ENCODE results near the gene PPM1A.

Gene PPM1A

GRCh38 chr14:60240139-60240856 lies 8.7 kb upstream of the PPM1A start:
- TF ChIP-seq NFIC (IDR thresholded peaks at IDR 0.05) (no peak), MAX (IDR thresholded peaks at IDR 0.05) (no peak), EGR1 (IDR thresholded peaks at IDR 0.05) (no peak), TAF1 (IDR thresholded peaks at IDR 0.05; ENCODE audit: low read depth) (no peak)

GRCh38 chr14:60241091-60241490 lies 7.9 kb upstream of the PPM1A start:
- TF ChIP-seq EGR1 (IDR thresholded peaks at IDR 0.05) = no peak
- no peak for TF ChIP-seq TAF1 (IDR thresholded peaks at IDR 0.05; ENCODE audit: low read depth)
- no peak for TF ChIP-seq YY1 (IDR thresholded peaks at IDR 0.05; ENCODE audit: low read depth)
- no peak for TF ChIP-seq FOXM1 (IDR thresholded peaks at IDR 0.05; ENCODE audit: borderline replicate concordance, low read depth)
- TF ChIP-seq TCF12 (IDR thresholded peaks at IDR 0.05; ENCODE audit: low read depth) = no peak
- TF ChIP-seq EP300 (IDR thresholded peaks at IDR 0.05; ENCODE audit: borderline replicate concordance) = no peak
- no peak for TF ChIP-seq REST (IDR thresholded peaks at IDR 0.05; ENCODE audit: low read depth)
- TF ChIP-seq TEAD4 (IDR thresholded peaks at IDR 0.05) = no peak
- TF ChIP-seq MAX (IDR thresholded peaks at IDR 0.05) = no peak
- TF ChIP-seq RAD21 (IDR thresholded peaks at IDR 0.05; ENCODE audit: low read depth) = no peak
- TF ChIP-seq CREB1 (IDR thresholded peaks at IDR 0.05; ENCODE audit: low read depth) = no peak
- TF ChIP-seq ZBTB7A (IDR thresholded peaks at IDR 0.05; ENCODE audit: low read depth) = no peak
- no peak for TF ChIP-seq NFIC (IDR thresholded peaks at IDR 0.05)
- TF ChIP-seq CEBPB (IDR thresholded peaks at IDR 0.05) = no peak

GRCh38 chr14:60242429-60242828 lies 6.6 kb upstream of the PPM1A start:
- no peak for TF ChIP-seq TAF1 (IDR thresholded peaks at IDR 0.05; ENCODE audit: low read depth)
- TF ChIP-seq EP300 (IDR thresholded peaks at IDR 0.05; ENCODE audit: borderline replicate concordance) = no peak
- TF ChIP-seq CREB1 (IDR thresholded peaks at IDR 0.05; ENCODE audit: low read depth) = no peak
- no peak for TF ChIP-seq TEAD4 (IDR thresholded peaks at IDR 0.05)
- TF ChIP-seq RAD21 (IDR thresholded peaks at IDR 0.05; ENCODE audit: low read depth) = no peak
- TF ChIP-seq USF1 (IDR thresholded peaks at IDR 0.05) = no peak
- no peak for TF ChIP-seq YY1 (IDR thresholded peaks at IDR 0.05; ENCODE audit: low read depth)
- no peak for TF ChIP-seq FOXM1 (IDR thresholded peaks at IDR 0.05; ENCODE audit: borderline replicate concordance, low read depth)
- TF ChIP-seq EGR1 (IDR thresholded peaks at IDR 0.05) = no peak
- TF ChIP-seq ZBTB7A (IDR thresholded peaks at IDR 0.05; ENCODE audit: low read depth) = no peak
- no peak for TF ChIP-seq MAX (IDR thresholded peaks at IDR 0.05)
- no peak for TF ChIP-seq REST (IDR thresholded peaks at IDR 0.05; ENCODE audit: low read depth)
- no peak for TF ChIP-seq TCF12 (IDR thresholded peaks at IDR 0.05; ENCODE audit: low read depth)
- no peak for TF ChIP-seq NFIC (IDR thresholded peaks at IDR 0.05)
- TF ChIP-seq CEBPB (IDR thresholded peaks at IDR 0.05) = no peak

GRCh38 chr14:60245380-60246177 lies 3.4 kb upstream of the PPM1A start:
- no peak for TF ChIP-seq ZBTB7A (IDR thresholded peaks at IDR 0.05; ENCODE audit: low read depth)
- TF ChIP-seq TCF12 (IDR thresholded peaks at IDR 0.05; ENCODE audit: low read depth) = no peak
- no peak for TF ChIP-seq YY1 (IDR thresholded peaks at IDR 0.05; ENCODE audit: low read depth)
- TF ChIP-seq CREB1 (IDR thresholded peaks at IDR 0.05; ENCODE audit: low read depth) = no peak
- no peak for TF ChIP-seq RAD21 (IDR thresholded peaks at IDR 0.05; ENCODE audit: low read depth)
- no peak for TF ChIP-seq USF1 (IDR thresholded peaks at IDR 0.05)
- TF ChIP-seq TAF1 (IDR thresholded peaks at IDR 0.05; ENCODE audit: low read depth) = no peak
- TF ChIP-seq EP300 (IDR thresholded peaks at IDR 0.05; ENCODE audit: borderline replicate concordance) = no peak
- TF ChIP-seq REST (IDR thresholded peaks at IDR 0.05; ENCODE audit: low read depth) = no peak
- no peak for TF ChIP-seq NFIC (IDR thresholded peaks at IDR 0.05)
- no peak for TF ChIP-seq TEAD4 (IDR thresholded peaks at IDR 0.05)
- no peak for TF ChIP-seq EGR1 (IDR thresholded peaks at IDR 0.05)
